Measurements from ENCODE around the gene ANKRD34C.

The ANKRD34C gene

DNA sequence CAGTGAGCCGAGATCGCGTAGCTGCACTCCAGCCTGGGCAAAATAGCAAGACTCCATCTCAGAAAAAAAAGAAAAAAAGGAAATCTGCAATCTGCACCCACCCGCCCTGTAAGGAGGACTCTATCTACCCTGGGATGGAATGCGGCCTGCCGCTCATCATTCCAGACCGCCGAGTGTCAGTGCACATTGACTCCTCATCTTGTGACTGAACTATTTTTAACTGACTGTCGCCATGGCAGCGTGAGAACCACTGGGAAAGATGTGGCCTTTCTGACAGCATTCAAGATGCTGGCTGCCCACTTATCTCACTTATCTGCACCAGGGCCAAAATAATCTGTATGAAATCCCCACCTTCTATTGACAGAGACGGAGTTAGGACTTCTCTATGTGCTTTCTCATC is 38.8 kb upstream of the ANKRD34C start:
- Histone ChIP-seq H3K27ac (ENCODE audit: low read depth, low read length) (no peak overlapping the region), H3K4me1 (ENCODE audit: control insufficient read depth, low read length) (no peaks in the 10 kb centered on the region), H3K36me3 (ENCODE audit: control insufficient read depth, low read length) (no peaks in the 10 kb centered on the region), H3K79me2 (ENCODE audit: control insufficient read depth, low read length) (no peaks in the 10 kb centered on the region), H3K4me2 (ENCODE audit: low read length) (no peak overlapping the region), H3K4me3 (ENCODE audit: low read length) (no peak overlapping the region), H3K9me2 (replicated peaks; ENCODE audit: control insufficient read depth, low read length) (no peaks in the 10 kb centered on the region), H3K27me3 (ENCODE audit: control insufficient read depth, low read length) (peaks cover 4% of the 10 kb centered on the region; the same call in 1 of the 2 replicates), H3K9me3 (ENCODE audit: control insufficient read depth, insufficient read depth, low read length) (no peaks in the 10 kb centered on the region), H3F3A (ENCODE audit: control insufficient read depth, insufficient read depth) (no peaks in the 10 kb centered on the region), H4K20me1 (ENCODE audit: control insufficient read depth, insufficient read depth, low read depth, low read length) (no peaks in the 10 kb centered on the region)
- TF ChIP-seq, protein P1, sequence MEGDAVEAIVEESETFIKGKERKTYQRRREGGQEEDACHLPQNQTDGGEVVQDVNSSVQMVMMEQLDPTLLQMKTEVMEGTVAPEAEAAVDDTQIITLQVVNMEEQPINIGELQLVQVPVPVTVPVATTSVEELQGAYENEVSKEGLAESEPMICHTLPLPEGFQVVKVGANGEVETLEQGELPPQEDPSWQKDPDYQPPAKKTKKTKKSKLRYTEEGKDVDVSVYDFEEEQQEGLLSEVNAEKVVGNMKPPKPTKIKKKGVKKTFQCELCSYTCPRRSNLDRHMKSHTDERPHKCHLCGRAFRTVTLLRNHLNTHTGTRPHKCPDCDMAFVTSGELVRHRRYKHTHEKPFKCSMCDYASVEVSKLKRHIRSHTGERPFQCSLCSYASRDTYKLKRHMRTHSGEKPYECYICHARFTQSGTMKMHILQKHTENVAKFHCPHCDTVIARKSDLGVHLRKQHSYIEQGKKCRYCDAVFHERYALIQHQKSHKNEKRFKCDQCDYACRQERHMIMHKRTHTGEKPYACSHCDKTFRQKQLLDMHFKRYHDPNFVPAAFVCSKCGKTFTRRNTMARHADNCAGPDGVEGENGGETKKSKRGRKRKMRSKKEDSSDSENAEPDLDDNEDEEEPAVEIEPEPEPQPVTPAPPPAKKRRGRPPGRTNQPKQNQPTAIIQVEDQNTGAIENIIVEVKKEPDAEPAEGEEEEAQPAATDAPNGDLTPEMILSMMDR (IDR thresholded peaks at IDR 0.05; ENCODE audit: low read depth, low read length, poor library complexity, severe bottlenecking): no peak
- no peak for TF ChIP-seq EZH2phosphoT487 (IDR thresholded peaks at IDR 0.05; ENCODE audit: borderline replicate concordance, low read length)

DNA sequence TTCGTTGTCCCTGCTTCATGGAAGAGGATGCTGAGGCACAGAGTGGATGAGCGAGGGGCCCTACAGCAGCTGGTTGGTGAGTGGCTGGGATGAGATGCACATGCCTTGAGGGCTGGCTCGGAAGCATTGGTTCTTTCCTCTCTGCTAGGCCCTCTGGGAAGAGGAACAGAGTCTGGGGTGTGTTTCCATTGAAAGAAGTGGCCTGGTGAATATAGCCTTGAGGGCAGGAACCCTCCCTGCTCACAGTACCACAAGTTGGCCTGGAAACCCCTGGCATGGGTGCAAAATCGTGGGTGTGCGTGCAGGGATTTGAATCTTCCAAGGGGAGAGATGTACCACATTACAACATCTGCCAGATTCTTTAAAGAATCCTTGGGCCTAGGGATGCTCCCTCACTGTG is 37.6 kb upstream of the ANKRD34C start:
- H4K20me1 ChIP-seq (ENCODE audit: control insufficient read depth, insufficient read depth, low read depth, low read length): no peaks in the 10 kb centered on the region
- H3F3A ChIP-seq (ENCODE audit: control insufficient read depth, insufficient read depth): no peaks in the 10 kb centered on the region
- H3K4me1 ChIP-seq (ENCODE audit: control insufficient read depth, low read length): no peaks in the 10 kb centered on the region
- no peaks in the 10 kb centered on the region for H3K9me3 ChIP-seq (ENCODE audit: control insufficient read depth, insufficient read depth, low read length)
- H3K27ac ChIP-seq (ENCODE audit: low read depth, low read length): no peak overlapping the region
- H3K79me2 ChIP-seq (ENCODE audit: control insufficient read depth, low read length): no peaks in the 10 kb centered on the region
- no peaks in the 10 kb centered on the region for H3K36me3 ChIP-seq (ENCODE audit: control insufficient read depth, low read length)
- H3K4me2 ChIP-seq (ENCODE audit: low read length): no peak overlapping the region
- no peak overlapping the region for H3K4me3 ChIP-seq (ENCODE audit: low read length)
- no peaks in the 10 kb centered on the region; the same call in 1 of the 2 replicates for H3K27me3 ChIP-seq (ENCODE audit: control insufficient read depth, low read length)
- TF ChIP-seq, protein P1 (IDR thresholded peaks at IDR 0.05; ENCODE audit: low read depth, low read length, poor library complexity, severe bottlenecking): no peak
- TF ChIP-seq EZH2phosphoT487 (IDR thresholded peaks at IDR 0.05; ENCODE audit: borderline replicate concordance, low read length): no peak
- no peaks in the 10 kb centered on the region for H3K9me2 ChIP-seq (replicated peaks; ENCODE audit: control insufficient read depth, low read length)

DNA sequence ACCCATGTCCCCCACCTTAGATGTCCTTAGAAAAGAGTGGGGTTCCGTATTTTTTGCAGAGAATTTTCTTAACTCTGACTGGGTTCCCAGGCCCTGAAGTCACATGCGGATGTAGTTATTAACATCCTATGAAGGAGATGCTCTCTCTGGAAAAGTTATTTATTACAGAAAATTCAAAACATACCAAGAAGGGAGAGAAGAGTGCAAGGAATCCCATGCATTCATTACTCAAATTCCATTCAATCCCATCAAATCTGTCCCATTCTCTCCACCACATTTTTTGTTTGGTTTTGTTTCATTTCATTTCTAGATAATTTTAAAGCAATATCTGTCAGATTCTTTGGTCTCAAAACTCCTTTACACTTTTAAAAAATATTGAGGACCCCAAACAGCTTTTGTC is 34.3 kb upstream of the ANKRD34C start:
- Histone ChIP-seq H3F3A (ENCODE audit: control insufficient read depth, insufficient read depth) (no peaks in the 10 kb centered on the region), H3K27me3 (ENCODE audit: control insufficient read depth, low read length) (0 out of 2 replicates have a peak, but pooled peaks cover 2% of the 10 kb centered on the region), H3K27ac (ENCODE audit: low read depth, low read length) (no peak overlapping the region), H3K4me1 (ENCODE audit: control insufficient read depth, low read length) (no peaks in the 10 kb centered on the region), H3K36me3 (ENCODE audit: control insufficient read depth, low read length) (no peaks in the 10 kb centered on the region), H3K4me3 (ENCODE audit: low read length) (no peak overlapping the region), H4K20me1 (ENCODE audit: control insufficient read depth, insufficient read depth, low read depth, low read length) (no peaks in the 10 kb centered on the region), H3K9me2 (replicated peaks; ENCODE audit: control insufficient read depth, low read length) (no peaks in the 10 kb centered on the region), H3K4me2 (ENCODE audit: low read length) (no peak overlapping the region), H3K9me3 (ENCODE audit: control insufficient read depth, insufficient read depth, low read length) (no peaks in the 10 kb centered on the region), H3K79me2 (ENCODE audit: control insufficient read depth, low read length) (no peaks in the 10 kb centered on the region)
- TF ChIP-seq, protein P1 (IDR thresholded peaks at IDR 0.05; ENCODE audit: low read depth, low read length, poor library complexity, severe bottlenecking): no peak
- TF ChIP-seq EZH2phosphoT487 (IDR thresholded peaks at IDR 0.05; ENCODE audit: borderline replicate concordance, low read length): no peak

Measured in DOHH2 (cell line).